CD4-positive, alpha-beta T cell treated with Interleukin-10 for 1 hour (primary cell): ENCODE results near the gene CHD3.

Source experiments
- DNase-seq: peaks from one replicate; pipeline ENCODE4 v3.0.0-alpha.2; 2020

CHD3 gene

DNA sequence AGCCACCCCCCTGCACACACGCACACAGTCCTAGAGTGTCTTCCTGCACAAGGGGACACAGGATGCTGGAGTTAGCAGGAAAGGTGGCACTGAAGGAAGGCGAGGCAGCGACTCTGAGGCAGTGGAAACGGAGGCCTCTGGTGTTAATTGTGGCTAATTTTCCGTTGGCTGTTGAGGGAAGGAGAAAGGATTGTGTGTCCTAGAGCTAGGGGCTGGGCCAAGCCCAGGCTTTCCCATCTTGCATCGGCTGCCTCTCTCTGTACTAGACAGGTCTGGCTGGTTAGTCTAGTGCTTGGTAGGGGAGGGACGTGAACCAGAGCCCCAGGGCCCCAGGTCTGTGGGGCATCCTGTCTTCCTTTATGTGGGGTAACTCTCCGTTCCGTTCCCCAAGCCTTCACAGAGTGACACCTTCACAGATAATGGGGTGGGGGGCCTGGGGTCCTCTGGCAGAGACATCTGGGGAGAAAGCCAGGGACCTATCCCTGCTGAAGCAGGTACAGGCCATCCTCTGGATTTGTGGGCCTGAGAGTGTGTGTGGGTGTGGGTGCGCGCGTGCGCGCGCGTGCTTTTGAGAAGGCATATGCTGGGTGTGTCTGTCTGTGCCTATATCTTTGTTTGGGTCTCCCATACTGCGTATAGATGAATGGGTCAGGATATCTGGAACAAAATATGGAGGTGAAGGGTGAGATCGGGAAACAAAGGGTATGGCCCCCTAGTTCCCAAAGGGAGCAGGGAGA lies at the start of gene CHD3:
CHD3 (plus strand) TSS at position 606 of the 737 bp plus-strand sequence. CDS start 212 bp downstream, outside the sequence.
- peak; percentile 51 for DNase-seq

DNA sequence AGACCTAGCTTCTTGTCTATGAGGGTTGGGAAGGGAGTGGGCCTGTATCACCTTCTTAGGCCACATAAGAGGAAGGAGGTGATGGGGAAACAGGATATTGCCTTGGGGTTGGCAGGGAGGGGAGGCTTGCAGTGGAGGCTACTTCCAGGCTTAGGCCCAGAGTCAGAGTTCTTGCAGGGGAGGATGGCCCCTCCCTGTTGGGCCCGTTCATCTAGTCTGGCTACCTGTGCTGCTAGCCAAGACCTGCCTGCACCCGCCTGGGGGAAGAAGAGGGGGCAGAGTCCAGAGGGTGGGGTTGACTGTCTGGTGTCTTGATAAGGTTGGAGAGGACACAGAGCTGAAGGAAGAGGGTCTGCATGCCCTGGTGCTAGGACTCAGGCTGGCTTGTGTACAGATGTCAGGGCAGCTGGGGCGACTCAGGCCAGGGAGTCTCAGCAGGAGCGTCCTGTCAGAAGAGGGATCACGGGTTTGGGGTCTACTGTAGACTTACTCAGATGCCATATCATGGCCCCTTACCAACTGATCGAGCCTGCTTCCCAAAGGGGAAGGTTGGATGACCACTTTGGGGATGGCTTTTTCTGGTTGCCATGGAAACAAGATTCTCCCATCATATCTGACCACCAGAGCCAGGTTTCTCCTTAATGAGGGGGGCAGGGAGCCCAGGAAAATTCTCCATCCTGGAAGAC lies 49.3 kb upstream of the CHD3 start:
- DNase-seq = peak; percentile 27

DNA sequence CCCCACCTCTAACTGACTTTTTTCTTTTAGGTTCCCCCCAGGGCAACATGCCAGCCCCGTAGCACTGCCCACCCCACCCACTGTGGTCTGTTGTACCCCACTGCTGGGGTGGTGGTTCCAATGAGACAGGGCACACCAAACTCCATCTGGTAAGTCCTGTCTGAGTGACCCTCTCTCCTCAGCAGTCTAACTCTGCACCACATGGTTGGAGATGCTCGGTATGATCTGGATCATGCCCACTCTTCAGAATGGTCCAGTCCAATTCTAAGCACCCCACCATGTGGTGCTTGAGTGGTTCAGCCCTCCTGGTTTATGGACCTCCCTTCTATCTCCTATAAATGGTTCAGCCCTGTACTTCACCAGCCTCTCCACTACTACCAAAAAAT lies 48.7 kb upstream of the CHD3 start:
- DNase-seq = peak; percentile 52

DNA sequence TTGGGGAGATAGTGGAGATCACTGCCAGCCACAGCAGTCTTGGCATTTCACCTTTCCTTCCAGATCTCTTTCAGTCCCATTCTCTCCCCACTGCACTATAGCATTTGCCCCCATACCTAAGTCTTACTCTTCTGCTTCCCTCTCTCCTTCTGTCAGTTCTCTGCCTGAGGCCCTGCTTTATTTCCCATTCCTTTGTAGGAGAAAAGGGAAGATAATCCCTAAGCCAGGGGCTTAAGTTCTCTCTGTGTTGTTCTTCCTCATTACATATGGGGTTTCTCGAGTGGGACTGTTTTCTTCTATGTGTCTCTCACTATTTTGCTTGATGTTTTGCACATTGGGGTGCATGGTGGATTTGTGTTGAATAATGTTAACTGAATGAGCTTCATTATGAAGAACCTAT lies 48.1 kb upstream of the CHD3 start:
- no peak for DNase-seq

DNA sequence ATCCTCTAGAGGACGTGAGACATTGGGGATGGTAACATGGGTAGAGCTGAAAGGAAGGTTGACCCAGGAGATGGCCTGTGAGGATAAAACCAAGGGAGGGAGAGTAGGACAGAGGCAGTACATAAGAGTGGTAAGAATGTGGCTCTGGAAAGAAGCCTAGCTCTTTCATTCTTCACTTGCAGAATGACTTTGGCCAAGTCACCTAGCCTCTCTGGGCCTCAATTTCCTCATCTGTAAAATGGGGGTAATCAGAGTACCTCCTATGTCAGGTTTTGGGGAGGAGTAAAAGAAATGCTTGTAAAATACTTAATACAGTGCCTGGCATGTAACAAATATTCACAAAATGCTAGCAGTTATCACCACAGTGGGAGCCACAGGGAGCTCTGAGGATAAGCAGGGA lies 47.7 kb upstream of the CHD3 start:
- DNase-seq = no peak

DNA sequence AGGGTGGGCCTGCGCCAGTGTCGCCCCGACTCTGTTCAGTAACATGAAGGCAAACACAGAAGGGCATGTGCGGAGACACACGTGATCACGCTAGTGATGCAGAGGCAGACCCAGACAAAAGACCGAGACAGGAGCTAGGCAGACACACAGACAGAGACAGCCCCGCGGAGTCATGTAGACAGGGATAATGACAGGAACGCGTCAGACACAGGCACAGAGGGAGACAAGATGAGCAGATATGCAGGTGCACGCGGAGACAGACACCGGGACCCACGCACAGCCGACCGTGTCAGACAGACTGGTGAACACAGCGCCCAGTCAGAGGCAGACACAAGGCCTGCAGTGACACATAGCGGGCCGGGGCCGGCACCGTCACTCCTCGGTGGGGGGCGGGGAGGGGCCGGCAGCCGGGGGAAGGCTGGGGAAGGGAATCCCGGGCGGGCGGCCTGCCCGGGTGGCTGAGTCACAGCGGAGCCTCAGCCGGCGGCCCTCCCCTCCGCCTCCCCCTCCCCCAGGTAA lies 47.1 kb upstream of the CHD3 start:
- peak; percentile 93 for DNase-seq

DNA sequence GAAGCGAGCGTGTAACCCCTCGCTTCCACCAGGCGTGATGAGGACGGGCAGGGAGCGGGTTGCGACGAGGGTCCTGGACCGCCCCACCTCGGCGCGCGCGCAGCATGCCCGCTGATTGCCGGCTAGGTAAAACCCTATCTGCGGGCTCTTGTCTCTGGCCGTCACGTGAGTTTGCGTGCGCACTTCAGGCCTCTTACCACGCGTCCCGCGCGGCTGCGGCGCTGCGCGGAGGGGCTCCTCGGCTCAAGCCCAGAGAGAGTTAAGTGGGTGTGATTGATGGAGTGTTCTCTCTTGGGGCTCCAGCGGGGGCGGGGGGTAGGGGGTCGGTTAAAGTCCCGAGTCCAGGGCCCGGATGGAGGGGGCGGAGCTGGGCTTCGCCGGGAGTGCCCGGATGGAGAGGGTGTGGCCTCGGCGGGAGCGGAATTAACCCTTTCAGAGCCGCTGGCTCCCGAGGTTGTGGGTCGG lies 46.6 kb upstream of the CHD3 start:
- DNase-seq = peak; percentile 87

DNA sequence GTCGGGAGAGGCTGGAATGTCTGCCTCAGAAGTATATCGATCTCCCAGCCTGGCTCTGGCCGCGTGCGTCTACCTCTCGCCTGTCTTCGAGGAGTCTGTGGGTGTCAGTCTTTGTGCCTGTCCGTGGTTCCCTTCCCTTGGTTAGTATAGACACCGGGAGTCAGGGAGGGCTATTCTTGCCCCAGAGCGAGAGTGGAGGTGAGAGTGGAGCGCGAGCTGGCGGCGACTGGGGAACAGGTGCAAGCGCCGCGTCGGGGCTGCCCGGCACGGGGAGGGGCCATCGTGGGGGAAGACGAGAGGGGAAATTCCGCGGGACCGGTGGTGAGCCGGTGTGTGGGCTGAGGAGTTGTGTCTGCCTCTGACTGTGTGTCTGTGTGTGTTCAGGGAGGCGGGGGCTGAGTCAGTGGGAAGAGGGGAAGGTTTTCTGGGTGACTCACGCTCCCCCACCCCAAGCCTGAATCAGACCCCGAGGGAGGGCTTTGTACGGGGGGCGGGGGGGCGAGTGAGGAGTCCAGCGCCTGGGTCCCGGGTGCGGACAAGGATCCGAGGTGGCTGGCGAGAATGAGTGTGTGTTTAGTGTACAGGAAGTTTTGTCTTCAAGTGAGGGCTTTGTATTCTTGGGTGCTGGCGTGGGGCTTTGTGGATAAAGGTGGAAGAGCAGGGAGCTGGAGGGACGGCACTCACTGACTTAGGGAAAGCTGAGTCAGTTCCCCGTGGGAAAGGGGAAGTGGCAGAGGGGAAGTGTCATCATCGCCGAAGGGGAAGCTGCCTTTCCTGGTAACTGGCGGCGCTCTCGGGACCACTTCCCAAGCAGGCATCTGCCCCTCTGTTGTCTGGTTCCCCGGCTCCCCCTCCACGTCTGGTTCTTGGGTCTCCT lies 46.0 kb upstream of the CHD3 start:
- DNase-seq = peak; percentile 98

DNA sequence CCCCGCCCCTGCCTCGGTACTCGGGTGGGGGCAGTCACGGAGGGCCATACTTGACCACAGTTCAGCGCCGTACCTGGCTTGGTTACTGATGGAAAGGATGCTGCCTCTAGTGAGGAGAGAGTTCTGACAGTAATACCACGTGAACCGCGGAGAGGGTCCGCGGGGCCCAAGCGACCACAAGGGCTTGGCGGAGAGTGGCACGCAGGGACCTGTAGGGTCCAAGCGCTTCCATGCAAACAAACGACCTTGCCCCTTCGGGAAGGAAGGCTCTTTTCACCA lies 45.4 kb upstream of the CHD3 start:
- DNase-seq = no peak

DNA sequence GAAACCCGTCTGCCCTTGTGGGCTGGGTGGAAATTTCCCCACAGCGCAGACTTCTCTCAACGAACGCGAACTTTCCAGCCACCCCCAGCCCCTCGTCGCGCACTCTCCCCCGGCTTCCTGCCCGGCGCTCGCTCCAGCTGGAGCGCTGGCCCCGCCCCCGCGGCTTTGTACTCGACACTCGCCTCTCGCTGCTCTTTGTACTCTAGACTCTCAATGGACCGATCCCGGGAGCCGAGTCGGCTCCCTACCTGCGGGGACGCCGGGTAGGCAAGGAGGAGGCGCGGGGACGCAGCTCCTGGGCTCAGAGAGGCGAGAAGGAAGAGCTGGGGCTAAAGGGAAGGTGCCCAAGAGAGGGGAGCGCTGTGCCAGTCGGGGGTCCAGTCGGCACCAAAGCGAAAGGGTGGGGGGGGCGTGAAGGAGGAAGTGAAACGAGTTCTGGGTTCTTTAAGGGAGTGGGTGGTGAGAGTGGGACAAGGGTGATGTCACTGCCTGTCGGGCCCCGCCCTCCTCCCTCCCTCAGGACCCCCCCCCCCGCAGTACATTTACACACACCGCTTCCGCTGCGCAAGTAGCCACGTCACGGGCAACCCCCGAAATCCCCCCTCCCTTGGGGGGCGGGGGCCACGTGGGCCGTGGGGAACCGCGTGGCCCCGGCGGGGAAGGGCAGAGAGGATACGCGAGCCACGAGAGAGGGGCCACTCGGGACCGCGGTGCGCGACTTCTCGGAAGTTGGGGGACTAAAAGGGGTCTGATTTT lies 44.9 kb upstream of the CHD3 start:
- peak; percentile 96 for DNase-seq

DNA sequence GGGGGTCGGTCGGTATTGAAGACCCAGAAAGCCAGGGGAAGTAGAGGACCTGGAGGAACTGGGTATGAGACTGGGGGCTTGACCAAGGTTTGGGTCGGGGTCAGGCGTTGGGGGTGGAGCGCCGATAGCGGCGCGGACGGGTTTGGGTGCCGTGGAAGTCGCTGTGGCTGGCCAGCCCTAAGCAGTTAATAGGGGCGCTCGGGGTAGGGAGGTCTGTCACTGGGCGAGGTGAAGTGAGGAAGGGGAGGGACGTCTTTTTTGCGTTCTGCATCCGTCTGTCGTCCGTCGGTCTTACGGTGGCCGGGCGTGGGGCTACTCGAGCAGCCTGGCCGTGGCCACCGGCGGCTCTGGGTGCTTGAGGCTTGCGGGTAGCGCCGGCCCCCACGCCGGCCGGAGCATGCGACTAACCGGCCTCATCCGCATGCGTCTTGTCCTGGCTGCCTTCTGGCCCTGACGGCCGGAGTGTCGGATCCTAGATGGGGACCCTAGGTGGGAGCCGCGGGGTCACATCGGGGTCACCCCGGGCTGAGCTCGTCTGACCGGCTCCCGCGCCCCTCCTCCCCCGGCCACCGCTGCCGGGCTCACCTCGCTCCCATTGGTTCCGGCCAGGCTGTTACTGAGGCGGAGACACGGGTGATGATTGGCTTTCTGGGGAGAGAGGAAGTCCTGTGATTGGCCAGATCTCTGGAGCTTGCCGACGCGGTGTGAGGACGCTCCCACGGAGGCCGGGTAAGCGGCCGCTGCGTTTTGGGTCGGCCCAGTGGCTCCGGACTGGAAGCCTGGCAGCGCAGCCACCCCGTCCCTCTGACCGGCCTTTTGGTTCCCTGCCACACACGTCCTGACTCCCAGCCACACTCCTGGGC lies 44.1 kb upstream of the CHD3 start:
- DNase-seq = peak; percentile 91

DNA sequence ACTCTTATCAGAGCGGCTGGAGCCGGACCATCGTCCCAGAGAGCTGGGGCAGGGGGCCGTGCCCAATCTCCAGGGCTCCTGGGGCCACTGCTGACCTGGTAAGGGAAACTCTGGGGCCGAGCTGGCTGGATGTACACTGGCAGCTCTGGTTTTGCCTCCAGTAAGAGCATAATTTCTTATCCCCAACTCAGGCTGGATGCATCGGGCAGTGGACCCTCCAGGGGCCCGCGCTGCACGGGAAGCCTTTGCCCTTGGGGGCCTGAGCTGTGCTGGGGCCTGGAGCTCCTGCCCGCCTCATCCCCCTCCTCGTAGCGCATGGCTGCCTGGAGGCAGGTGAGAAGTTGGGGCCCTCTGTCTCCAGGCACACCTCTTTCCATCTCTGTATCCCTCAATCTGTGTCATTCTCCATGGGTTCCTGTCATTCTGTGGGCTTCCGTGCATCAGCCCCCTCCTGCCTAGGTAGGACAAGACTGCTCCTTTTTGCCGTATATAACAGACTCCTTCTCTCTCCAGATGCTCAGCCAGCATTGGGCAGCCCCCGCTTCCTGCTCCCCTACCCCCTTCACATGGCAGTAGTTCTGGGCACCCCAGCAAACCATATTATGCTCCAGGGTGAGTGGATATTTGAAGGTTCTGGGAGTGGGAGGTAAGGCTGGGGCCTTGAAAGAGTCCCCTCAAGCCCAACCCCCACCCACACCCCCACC lies 43.1 kb upstream of the CHD3 start:
- DNase-seq = peak; percentile 15

DNA sequence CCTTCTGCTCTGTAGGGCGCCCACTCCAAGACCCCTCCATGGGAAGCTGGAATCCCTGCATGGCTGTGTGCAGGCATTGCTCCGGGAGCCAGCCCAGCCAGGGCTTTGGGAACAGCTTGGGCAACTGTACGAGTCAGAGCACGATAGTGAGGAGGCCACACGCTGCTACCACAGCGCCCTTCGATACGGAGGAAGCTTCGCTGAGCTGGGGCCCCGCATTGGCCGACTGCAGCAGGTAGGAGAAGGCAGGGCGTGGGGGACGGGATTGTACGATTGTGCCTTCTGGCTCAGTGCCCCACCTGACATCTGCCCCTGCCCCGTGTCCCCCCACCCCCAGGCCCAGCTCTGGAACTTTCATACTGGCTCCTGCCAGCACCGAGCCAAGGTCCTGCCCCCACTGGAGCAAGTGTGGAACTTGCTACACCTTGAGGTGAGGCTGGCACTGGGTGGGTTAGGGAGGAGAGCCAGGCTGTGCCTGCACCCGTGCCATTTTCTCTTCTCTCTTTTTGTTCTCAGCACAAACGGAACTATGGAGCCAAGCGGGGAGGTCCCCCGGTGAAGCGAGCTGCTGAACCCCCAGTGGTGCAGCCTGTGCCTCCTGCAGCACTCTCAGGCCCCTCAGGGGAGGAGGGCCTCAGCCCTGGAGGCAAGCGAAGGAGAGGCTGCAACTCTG lies 42.4 kb upstream of the CHD3 start:
- DNase-seq = peak; percentile 9

DNA sequence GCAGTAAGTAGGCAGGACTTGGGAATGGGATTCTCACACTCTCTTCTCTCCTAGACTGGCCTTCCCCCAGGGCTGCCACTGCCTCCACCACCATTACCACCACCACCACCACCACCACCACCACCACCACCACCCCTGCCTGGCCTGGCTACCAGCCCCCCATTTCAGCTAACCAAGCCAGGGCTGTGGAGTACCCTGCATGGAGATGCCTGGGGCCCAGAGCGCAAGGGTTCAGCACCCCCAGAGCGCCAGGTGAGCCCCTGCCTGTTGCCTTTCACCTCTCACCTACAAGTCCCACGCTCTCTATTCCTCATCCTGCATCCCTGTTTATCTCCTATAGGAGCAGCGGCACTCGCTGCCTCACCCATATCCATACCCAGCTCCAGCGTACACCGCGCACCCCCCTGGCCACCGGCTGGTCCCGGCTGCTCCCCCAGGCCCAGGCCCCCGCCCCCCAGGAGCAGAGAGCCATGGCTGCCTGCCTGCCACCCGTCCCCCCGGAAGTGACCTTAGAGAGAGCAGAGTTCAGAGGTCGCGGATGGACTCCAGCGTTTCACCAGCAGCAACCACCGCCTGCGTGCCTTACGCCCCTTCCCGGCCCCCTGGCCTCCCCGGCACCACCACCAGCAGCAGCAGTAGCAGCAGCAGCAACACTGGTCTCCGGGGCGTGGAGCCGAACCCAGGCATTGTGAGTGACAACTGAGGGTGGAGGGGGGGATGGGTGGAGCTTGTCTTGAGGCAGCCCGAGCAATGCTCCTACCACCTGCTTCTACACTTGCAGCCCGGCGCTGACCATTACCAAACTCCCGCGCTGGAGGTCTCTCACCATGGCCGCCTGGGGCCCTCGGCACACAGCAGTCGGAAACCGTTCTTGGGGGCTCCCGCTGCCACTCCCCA lies 41.6 kb upstream of the CHD3 start:
- DNase-seq = peak; percentile 34

DNA sequence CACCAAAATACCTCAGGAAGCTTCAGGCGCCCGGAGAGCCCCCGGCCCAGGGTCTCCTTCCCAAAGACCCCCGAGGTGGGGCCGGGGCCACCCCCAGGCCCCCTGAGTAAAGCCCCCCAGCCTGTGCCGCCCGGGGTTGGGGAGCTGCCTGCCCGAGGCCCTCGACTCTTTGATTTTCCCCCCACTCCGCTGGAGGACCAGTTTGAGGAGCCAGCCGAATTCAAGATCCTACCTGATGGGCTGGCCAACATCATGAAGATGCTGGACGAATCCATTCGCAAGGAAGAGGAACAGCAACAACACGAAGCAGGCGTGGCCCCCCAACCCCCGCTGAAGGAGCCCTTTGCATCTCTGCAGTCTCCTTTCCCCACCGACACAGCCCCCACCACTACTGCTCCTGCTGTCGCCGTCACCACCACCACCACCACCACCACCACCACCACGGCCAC lies 40.4 kb upstream of the CHD3 start:
- DNase-seq = peak; percentile 31

DNA sequence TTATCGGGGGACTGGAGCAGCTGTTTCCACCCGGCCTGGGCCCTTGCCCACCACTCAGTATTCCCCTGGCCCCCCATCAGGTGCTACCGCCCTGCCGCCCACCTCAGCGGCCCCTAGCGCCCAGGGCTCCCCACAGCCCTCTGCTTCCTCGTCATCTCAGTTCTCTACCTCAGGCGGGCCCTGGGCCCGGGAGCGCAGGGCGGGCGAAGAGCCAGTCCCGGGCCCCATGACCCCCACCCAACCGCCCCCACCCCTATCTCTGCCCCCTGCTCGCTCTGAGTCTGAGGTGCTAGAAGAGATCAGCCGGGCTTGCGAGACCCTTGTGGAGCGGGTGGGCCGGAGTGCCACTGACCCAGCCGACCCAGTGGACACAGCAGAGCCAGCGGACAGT lies 39.9 kb upstream of the CHD3 start:
- no peak for DNase-seq

DNA sequence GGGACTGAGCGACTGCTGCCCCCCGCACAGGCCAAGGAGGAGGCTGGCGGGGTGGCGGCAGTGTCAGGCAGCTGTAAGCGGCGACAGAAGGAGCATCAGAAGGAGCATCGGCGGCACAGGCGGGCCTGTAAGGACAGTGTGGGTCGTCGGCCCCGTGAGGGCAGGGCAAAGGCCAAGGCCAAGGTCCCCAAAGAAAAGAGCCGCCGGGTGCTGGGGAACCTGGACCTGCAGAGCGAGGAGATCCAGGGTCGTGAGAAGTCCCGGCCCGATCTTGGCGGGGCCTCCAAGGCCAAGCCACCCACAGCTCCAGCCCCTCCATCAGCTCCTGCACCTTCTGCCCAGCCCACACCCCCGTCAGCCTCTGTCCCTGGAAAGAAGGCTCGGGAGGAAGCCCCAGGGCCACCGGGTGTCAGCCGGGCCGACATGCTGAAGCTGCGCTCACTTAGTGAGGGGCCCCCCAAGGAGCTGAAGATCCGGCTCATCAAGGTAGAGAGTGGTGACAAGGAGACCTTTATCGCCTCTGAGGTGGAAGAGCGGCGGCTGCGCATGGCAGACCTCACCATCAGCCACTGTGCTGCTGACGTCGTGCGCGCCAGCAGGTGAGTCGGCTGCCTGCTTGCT lies 39.3 kb upstream of the CHD3 start:
- DNase-seq = peak; percentile 8

DNA sequence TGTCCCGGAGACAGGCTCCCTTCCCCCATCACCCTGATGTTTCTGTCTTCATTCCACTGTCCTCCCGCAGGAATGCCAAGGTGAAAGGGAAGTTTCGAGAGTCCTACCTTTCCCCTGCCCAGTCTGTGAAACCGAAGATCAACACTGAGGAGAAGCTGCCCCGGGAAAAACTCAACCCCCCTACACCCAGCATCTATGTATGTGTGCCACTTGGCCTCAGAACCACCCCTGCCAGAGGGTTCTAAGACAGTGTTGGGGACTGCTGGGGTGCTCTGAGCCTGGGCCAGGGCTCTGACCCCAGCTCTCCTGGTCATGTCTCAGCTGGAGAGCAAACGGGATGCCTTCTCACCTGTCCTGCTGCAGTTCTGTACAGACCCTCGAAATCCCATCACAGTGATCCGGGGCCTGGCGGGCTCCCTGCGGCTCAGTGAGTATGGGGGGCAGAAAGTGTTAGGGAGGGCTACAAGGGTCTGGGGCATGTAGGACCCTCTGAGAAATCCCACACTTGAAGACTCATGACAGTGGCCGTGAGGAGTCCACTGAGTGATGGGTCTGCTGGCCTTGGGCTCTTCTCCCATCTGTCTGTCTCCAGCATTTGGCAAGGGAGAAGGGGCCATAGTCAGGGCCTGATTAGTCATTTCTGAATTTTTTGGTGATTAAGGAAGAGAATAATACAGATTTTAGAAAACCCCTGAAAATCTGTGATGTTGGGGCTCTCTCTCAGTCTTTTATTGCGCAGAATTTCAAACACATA lies 38.7 kb upstream of the CHD3 start:
- DNase-seq = peak; percentile 18
